GM12874 (cell line): ENCODE data around the gene LZTS2.

Source experiments
- CTCF ChIP-seq: IDR thresholded peaks from 2 replicates; pipeline ENCODE4 v1.5.1; 2011; ENCODE audit warnings: low read depth, mild to moderate bottlenecking, control low read depth, low read length, moderate library complexity; ENCODE audit not compliant: insufficient read depth

The LZTS2 gene

GRCh38 chr10:100972904-100973535, 26.6 kb upstream of the LZTS2 start:
- no peak for TF ChIP-seq CTCF

- no peak for TF ChIP-seq CTCF
Observed at GRCh38 chr10:100976906-100977305, 22.7 kb upstream of the LZTS2 start.

- TF ChIP-seq CTCF: no peak
Observed at GRCh38 chr10:100977436-100977835, 22.2 kb upstream of the LZTS2 start.

- TF ChIP-seq CTCF: no peak
Observed at GRCh38 chr10:100978121-100978900, 21.3 kb upstream of the LZTS2 start.

GRCh38 chr10:100978901-100979195, 20.8 kb upstream of the LZTS2 start:
- no peak for TF ChIP-seq CTCF

- no peak for TF ChIP-seq CTCF
Observed at GRCh38 chr10:100979791-100980272, 19.8 kb upstream of the LZTS2 start.

GRCh38 chr10:100980311-100980710, 19.3 kb upstream of the LZTS2 start:
- TF ChIP-seq CTCF: no peak
